Activated CD4-positive, alpha-beta T cell treated with anti-CD3 and anti-CD28 coated beads, Interleukin-2, amount 10 ng/mL, durations not matched to agents 24 days and 14 days (primary cell): ENCODE measurements around the gene CAPN5. TPM values are rescaled to one million over a fixed set of nuclear protein-coding genes. Genes with fewer than 3 reads are reported as not detected.

Source experiments
- DNase-seq: peaks from one replicate; pipeline ENCODE4 v3.0.0; 2022
- H3K27ac Mint-ChIP-seq: one replicate; pipeline ENCODE4 v1.8.0; 2022; ENCODE audit warnings: mild to moderate bottlenecking, mixed read lengths
- H3K27me3 Mint-ChIP-seq: one replicate; pipeline ENCODE4 v1.8.0; 2022; ENCODE audit warnings: mixed read lengths
- H3K36me3 Mint-ChIP-seq: one replicate; pipeline ENCODE4 v1.8.0; 2022; ENCODE audit warnings: low read depth, mild to moderate bottlenecking, mixed read lengths
- H3K4me1 Mint-ChIP-seq: one replicate; pipeline ENCODE4 v1.8.0; 2021; ENCODE audit warnings: mixed read lengths
- H3K4me3 Mint-ChIP-seq: one replicate; pipeline ENCODE4 v1.8.0; 2022; ENCODE audit warnings: mild to moderate bottlenecking, moderate library complexity, mixed read lengths
- H3K9me3 Mint-ChIP-seq: one replicate; pipeline ENCODE4 v1.8.0; 2021; ENCODE audit warnings: mixed read lengths
- intact Hi-C: fragments of 100-400 bp; cut with micrococcal nuclease; formaldehyde crosslinking; loops from one replicate; pipeline ENCODE4 v1.15.1; 2023
- total RNA-seq: library from RNA; stranded (reverse); gene quantifications from 2 replicates; pipeline ENCODE4 v1.2.3, GENCODE V29; 2022

The CAPN5 gene
- total RNA-seq, 1 donor from 2014 or later, result 0.30 TPM

- H3K4me3 Mint-ChIP-seq, result no peak overlapping the region
- no peaks in the 10 kb centered on the region for H3K9me3 Mint-ChIP-seq
- H3K4me1 Mint-ChIP-seq, result peaks cover 7% of the 10 kb centered on the region
- H3K36me3 Mint-ChIP-seq, result no peaks in the 10 kb centered on the region
- no peaks in the 10 kb centered on the region for H3K27me3 Mint-ChIP-seq
- intact Hi-C loops, result no loop called here
- no peak for DNase-seq
- H3K27ac Mint-ChIP-seq, result no peak overlapping the region
Observed at GRCh38 chr11:77087723-77088225, 21.0 kb downstream of the CAPN5 start.

DNA sequence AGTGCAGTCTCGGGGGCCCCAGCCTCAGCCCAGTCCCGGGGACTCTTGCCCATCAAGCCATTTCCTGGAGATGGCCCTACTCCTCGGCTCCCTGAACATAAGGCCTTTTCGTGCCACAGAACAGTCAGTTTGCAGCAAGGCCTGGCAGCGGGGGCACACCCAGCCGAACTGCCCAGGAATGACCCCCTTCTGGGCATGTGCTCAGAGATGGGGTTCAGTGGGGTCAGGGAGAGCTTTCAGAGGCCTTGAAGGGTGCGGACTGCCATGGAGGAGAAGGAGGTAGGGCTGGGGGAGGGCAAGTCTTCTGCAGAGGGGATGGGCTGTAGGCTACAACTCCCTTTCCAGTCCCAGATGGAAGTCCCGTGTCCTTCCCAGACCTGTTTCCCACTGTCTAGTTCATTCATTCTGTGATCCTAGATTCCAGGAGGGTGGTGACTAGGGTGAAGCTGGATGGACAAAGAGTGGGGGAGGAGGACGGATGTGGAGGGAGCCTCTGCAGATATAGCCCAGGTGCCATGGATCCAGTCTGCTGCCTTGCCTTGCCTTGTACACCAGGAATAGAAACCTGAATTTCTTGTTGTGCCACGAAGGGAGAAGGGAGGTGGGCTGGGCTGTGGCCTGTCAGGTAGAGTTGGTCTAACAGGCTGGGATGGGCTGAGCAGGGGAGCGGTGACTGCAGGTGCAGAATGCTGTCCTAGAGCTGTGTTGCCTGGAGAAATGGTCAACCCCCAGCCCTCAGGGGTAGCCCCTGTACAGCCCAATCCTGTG is 21.6 kb downstream of the CAPN5 start:
- H3K4me3 Mint-ChIP-seq, result no peak overlapping the region

DNA sequence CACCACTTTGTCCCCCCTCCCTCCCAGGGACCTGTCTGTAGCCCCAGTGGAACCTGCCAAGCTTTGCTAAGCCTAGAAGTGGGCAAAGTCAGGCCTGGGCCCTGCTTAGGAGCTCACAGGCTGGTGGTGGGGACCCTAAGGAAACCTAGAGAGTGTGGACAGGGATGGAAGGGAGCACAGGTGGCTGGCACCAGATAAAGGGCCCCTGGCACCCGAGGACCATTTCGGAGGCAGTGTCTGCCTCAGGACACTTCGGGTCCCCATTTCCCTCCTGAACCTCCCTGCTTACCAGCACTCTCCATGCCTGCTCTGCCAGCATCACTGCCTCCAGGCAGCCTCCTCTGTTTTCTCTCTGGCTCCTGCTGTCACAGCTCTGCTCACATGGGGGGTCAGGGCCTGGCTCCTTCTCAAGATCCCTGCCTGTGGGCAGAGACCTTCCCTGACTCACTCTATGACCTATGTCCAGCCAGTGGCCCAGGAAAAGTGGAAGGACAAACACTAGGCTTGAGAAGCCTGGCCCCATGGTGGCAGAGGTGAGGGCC is 22.3 kb downstream of the CAPN5 start:
- H3K27me3 Mint-ChIP-seq, result no peaks in the 10 kb centered on the region
- H3K9me3 Mint-ChIP-seq, result no peaks in the 10 kb centered on the region
- H3K27ac Mint-ChIP-seq, result no peak overlapping the region
- DNase-seq, result no peak
- H3K4me1 Mint-ChIP-seq, result peaks cover 5% of the 10 kb centered on the region
- intact Hi-C loops, result no loop called here
- no peaks in the 10 kb centered on the region for H3K36me3 Mint-ChIP-seq
- H3K4me3 Mint-ChIP-seq, result no peak overlapping the region

More for the DNA sequence above, 21.6 kb downstream of the CAPN5 start:
- intact Hi-C loops, result no loop called here
- no peaks in the 10 kb centered on the region for H3K36me3 Mint-ChIP-seq
- H3K4me1 Mint-ChIP-seq, result peaks cover 5% of the 10 kb centered on the region
- H3K27ac Mint-ChIP-seq, result no peak overlapping the region
- no peaks in the 10 kb centered on the region for H3K9me3 Mint-ChIP-seq
- no peaks in the 10 kb centered on the region for H3K27me3 Mint-ChIP-seq
- no peak for DNase-seq

DNA sequence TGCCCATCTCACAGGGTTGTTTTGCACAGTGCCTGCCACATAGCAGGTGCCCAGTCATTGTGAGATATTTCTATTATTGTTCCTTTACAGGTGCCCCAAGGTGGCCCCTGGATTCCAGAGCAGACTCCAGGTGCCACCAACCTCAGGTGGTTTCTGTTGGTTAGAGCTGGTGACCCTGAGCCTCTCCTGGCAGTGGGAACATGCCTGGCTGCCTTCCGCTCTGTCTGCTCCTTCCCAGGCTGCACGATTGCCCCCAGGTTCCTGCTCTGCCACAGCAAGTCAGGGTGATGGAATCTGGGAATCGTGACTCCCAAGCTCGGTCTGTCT is 23.2 kb downstream of the CAPN5 start:
- no peaks in the 10 kb centered on the region for H3K36me3 Mint-ChIP-seq
- no peaks in the 10 kb centered on the region for H3K9me3 Mint-ChIP-seq
- no peak overlapping the region for H3K4me3 Mint-ChIP-seq
- no peaks in the 10 kb centered on the region for H3K27me3 Mint-ChIP-seq
- DNase-seq, result no peak
- intact Hi-C loops, result loop anchor here (2.0 to 5.0 kb wide), 2 partner anchors 168 to 283 kb away; no protein-coding TSS in a partner anchor
- H3K4me1 Mint-ChIP-seq, result peaks cover 5% of the 10 kb centered on the region
- H3K27ac Mint-ChIP-seq, result no peak overlapping the region

DNA sequence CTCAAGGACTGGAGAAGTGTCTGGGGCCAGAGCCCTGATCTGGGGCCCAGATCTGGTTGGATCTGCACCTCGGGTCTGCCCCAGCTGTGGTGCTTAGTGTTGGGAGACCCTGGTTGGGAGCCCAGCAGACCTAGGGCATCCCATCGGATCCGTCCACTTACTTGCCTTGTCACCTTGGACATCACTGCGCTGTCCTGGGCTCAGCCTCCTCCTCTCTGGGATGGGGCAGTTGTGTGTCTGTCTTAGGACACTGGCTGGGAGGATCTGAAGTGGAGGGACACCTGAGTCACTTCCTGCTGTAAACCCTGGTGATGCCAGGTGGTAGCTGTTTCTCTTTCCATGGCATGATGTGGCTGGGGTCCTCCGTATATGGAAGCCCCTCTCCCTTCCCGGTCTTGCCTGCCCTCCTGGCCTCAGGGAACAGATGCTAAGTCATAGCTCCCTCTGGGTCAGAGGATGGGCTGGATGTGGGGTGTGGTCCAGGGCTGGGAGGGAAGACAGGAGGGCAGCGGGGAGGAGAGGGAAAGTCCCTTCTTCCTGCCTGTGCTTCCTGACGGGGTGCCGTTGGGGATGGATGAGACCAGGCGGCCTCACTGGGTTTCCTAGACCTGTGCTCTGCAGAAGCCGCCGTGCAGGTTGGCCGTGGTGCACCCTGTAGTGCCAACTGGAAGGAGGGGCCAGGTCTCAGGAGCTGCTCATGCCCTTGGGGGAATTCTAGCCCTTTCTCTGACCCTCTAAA is 23.8 kb downstream of the CAPN5 start:
- Mint-ChIP-seq H3K9me3 (no peaks in the 10 kb centered on the region), H3K27me3 (no peaks in the 10 kb centered on the region), H3K4me3 (no peak overlapping the region), H3K27ac (no peak overlapping the region), H3K4me1 (peaks cover 5% of the 10 kb centered on the region), H3K36me3 (no peaks in the 10 kb centered on the region)
- no peak for DNase-seq
- intact Hi-C loops, result loop anchor here (1.0 to 5.0 kb wide), 4 partner anchors 43 to 356 kb away; no protein-coding TSS in a partner anchor

GRCh38 chr11:77091146-77091940 is 24.6 kb downstream of the CAPN5 start:
- H3K9me3 Mint-ChIP-seq, result no peaks in the 10 kb centered on the region
- H3K4me1 Mint-ChIP-seq, result peaks cover 5% of the 10 kb centered on the region
- no peak overlapping the region for H3K4me3 Mint-ChIP-seq
- intact Hi-C loops, result loop anchor here (1.0 to 5.0 kb wide), 4 partner anchors 44 to 357 kb away; no protein-coding TSS in a partner anchor
- no peak overlapping the region for H3K27ac Mint-ChIP-seq
- H3K36me3 Mint-ChIP-seq, result no peaks in the 10 kb centered on the region
- peak; percentile 94 for DNase-seq
- H3K27me3 Mint-ChIP-seq, result no peaks in the 10 kb centered on the region

GRCh38 chr11:77092382-77092781 is 25.6 kb downstream of the CAPN5 start:
- Mint-ChIP-seq H3K27me3 (no peaks in the 10 kb centered on the region), H3K4me3 (no peak overlapping the region), H3K4me1 (peaks cover 5% of the 10 kb centered on the region), H3K9me3 (no peaks in the 10 kb centered on the region), H3K27ac (no peak overlapping the region), H3K36me3 (no peaks in the 10 kb centered on the region)
- intact Hi-C loops, result loop anchor here (5.0 kb wide), 1 partner anchor 170 kb away; no protein-coding TSS in a partner anchor
- no peak for DNase-seq

GRCh38 chr11:77093056-77093891 is 26.5 kb downstream of the CAPN5 start:
- DNase-seq, result no peak
- Mint-ChIP-seq H3K36me3 (no peaks in the 10 kb centered on the region), H3K27ac (no peak overlapping the region), H3K4me1 (peaks cover 5% of the 10 kb centered on the region), H3K9me3 (no peaks in the 10 kb centered on the region), H3K27me3 (no peaks in the 10 kb centered on the region), H3K4me3 (no peak overlapping the region)
- intact Hi-C loops, result loop anchor here (5.0 kb wide), 1 partner anchor 171 kb away; no protein-coding TSS in a partner anchor

DNA sequence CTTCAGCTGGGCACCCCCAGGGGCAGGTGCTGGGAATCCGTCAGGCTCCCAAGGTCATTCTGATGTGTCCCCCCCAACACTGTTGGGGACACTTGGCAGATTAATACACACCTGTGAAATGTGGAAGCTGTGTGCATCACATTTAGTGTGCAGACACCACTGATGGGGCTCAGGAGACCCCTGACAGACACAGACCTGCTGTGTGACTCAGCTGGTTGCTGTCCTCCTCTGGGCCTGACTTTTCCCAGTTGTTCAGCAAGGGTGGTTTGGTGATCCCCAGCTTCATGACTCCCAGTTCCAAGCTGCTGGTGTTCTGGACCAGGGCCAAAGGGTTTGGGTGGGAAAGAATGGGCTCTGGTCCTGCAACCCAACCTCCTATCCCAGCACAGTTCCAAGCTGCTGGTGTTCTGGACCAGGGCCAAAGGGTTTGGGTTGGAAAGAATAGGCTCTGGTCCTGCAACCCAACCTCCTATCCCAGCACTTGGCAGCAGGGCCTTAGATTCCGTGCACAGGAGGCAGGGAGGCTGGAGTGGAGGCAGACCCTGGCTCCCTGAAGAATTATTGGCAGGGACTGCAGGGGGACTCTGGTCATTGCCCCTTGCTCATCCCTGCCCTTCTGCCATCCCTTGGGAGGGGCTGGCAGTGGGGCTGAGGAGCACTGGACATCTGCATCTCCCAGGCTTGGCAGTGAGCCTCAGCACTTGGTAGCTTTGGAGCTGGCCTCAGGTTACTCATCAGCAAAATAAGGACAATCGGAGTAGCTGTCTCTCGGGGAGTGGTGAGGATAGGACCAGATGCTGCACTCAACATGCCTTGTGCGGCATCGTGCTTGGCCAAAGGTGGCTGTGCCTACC is 27.4 kb downstream of the CAPN5 start:
- H3K36me3 Mint-ChIP-seq, result no peaks in the 10 kb centered on the region
- no peak overlapping the region for H3K27ac Mint-ChIP-seq
- no peaks in the 10 kb centered on the region for H3K27me3 Mint-ChIP-seq
- H3K4me1 Mint-ChIP-seq, result peaks cover 5% of the 10 kb centered on the region
- no peaks in the 10 kb centered on the region for H3K9me3 Mint-ChIP-seq
- no peak for DNase-seq
- intact Hi-C loops, result loop anchor here (5.0 kb wide), 1 partner anchor 172 kb away; no protein-coding TSS in a partner anchor
- H3K4me3 Mint-ChIP-seq, result no peak overlapping the region

- intact Hi-C loops, result loop anchor here (5.0 kb wide), 1 partner anchor 173 kb away; no protein-coding TSS in a partner anchor
- Mint-ChIP-seq H3K4me3 (no peak overlapping the region), H3K27ac (no peak overlapping the region), H3K36me3 (no peaks in the 10 kb centered on the region), H3K9me3 (no peaks in the 10 kb centered on the region), H3K27me3 (no peaks in the 10 kb centered on the region), H3K4me1 (peaks cover 5% of the 10 kb centered on the region)
- no peak for DNase-seq
Observed at GRCh38 chr11:77094841-77095365, 28.1 kb downstream of the CAPN5 start.

- Mint-ChIP-seq H3K36me3 (no peaks in the 10 kb centered on the region), H3K27me3 (no peaks in the 10 kb centered on the region), H3K4me3 (no peak overlapping the region), H3K9me3 (no peaks in the 10 kb centered on the region), H3K27ac (no peak overlapping the region), H3K4me1 (peaks cover 3% of the 10 kb centered on the region)
- no peak for DNase-seq
- intact Hi-C loops, result no loop called here
Observed at GRCh38 chr11:77095551-77096490, 29.1 kb downstream of the CAPN5 start.
